Ascending aorta (tissue), 2 donors: Measurements from ENCODE around the gene TRANK1. TPM values are rescaled to one million over a fixed set of nuclear protein-coding genes. Genes with fewer than 3 reads are reported as not detected.
"Not testable (repeated sequence)": the region's sequence is repeated elsewhere in the genome, so short reads cannot be mapped to it uniquely, and the experiment has no call there.

Source experiments
- DNase-seq, 2 donors: peaks; one replicate each; pipeline ENCODE4 v3.0.0-alpha.2; 2019; ENCODE audit warnings: low spot score in 2 of 2
- H3K27ac ChIP-seq, 2 donors: fragments of 200-600 bp; sonication (generic); one replicate each; pipeline ENCODE4 v1.5.1; 2016 to 2017; ENCODE audit warnings: mild to moderate bottlenecking in 1 of 2
- H3K27me3 ChIP-seq: fragments of 200-600 bp; sonication (generic); one replicate; pipeline ENCODE4 v1.5.1; 2017
- H3K36me3 ChIP-seq, 2 donors: fragments of 200-600 bp; sonication (generic); one replicate each; pipeline ENCODE4 v1.5.1; 2016
- H3K4me1 ChIP-seq, 2 donors: fragments of 200-600 bp; sonication (generic); one replicate each; pipeline ENCODE4 v1.5.1; 2016 to 2017; ENCODE audit warnings: mild to moderate bottlenecking in 1 of 2
- H3K4me3 ChIP-seq, 2 donors: fragments of 200-600 bp; sonication (generic); one replicate each; pipeline ENCODE4 v1.5.1; 2016 to 2017; ENCODE audit warnings: mild to moderate bottlenecking in 1 of 2
- H3K9me3 ChIP-seq, 2 donors: fragments of 200-600 bp; sonication (generic); one replicate each; pipeline ENCODE4 v1.5.1; 2016
- intact Hi-C: fragments of 100-400 bp; cut with DNase I; formaldehyde crosslinking; loops from one replicate; pipeline ENCODE4 v1.15.1; 2023
- total RNA-seq: library from RNA; depleted of rRNA; stranded (reverse); fragments of >200 nt; gene quantifications from one replicate; pipeline ENCODE4 v1.1.0, GENCODE V29; 2016
- TF ChIP-seq, protein P1 (sequence below), 3 experiments: fragments of 200-600 bp in 2 of 3; fragments of 450-650 bp in 1 of 3; sonication (generic) in 2 of 3; IDR thresholded peaks; one replicate each; pipeline ENCODE4 v1.5.1; 2016 to 2019; ENCODE audit warnings: antibody characterized with exemption in 3 of 3, mild to moderate bottlenecking in 1 of 3, moderate library complexity in 1 of 3

The TRANK1 gene
- total RNA-seq, 1 donor from 2014 or later, result 14.8 TPM

DNA sequence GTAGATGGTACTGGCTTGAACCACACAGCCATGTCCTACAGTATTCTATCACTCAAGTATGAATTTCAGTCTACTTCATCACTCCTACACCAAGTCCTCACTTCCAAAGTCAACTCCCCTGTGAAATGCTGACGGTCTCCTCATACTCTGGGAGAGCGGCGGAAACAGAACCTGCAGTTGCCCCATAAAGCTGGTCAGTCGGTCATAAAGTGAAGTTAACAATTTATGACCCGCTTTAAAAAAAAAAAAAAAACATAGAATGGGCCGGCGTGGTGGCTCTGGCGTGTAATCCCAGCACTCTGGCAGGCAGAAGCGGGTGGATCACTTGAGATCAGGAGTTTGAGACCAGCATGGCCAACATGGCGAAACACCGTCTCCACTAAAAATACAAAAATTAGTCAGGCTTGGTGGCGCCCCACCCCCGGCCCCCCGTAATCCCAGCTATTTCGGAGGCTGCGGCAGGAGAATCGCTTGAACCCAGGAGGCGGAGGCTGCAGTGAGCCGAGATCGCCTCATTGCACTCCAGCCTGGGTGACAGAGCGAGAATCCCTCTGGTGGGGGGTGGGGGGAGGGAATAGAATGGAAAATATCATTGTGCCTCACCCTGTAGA lies 2.1 kb downstream of the TRANK1 start:
- Histone ChIP-seq H3K27ac (no peak overlapping the region), H3K27me3 (no peaks in the 10 kb centered on the region), H3K36me3 (no peaks in the 10 kb centered on the region), H3K9me3 (peaks cover 0 to 5% of the 10 kb centered on the region in 2 donors), H3K4me1 (peaks cover 4 to 16% of the 10 kb centered on the region in 2 donors), H3K4me3 (peak overlapping the region in 1 of 2 donors; percentile 86)
- intact Hi-C loops, result no loop called here
- no peak for DNase-seq
- TF ChIP-seq, protein P1, sequence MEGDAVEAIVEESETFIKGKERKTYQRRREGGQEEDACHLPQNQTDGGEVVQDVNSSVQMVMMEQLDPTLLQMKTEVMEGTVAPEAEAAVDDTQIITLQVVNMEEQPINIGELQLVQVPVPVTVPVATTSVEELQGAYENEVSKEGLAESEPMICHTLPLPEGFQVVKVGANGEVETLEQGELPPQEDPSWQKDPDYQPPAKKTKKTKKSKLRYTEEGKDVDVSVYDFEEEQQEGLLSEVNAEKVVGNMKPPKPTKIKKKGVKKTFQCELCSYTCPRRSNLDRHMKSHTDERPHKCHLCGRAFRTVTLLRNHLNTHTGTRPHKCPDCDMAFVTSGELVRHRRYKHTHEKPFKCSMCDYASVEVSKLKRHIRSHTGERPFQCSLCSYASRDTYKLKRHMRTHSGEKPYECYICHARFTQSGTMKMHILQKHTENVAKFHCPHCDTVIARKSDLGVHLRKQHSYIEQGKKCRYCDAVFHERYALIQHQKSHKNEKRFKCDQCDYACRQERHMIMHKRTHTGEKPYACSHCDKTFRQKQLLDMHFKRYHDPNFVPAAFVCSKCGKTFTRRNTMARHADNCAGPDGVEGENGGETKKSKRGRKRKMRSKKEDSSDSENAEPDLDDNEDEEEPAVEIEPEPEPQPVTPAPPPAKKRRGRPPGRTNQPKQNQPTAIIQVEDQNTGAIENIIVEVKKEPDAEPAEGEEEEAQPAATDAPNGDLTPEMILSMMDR (IDR thresholded peaks at IDR 0.05), result no peak

DNA sequence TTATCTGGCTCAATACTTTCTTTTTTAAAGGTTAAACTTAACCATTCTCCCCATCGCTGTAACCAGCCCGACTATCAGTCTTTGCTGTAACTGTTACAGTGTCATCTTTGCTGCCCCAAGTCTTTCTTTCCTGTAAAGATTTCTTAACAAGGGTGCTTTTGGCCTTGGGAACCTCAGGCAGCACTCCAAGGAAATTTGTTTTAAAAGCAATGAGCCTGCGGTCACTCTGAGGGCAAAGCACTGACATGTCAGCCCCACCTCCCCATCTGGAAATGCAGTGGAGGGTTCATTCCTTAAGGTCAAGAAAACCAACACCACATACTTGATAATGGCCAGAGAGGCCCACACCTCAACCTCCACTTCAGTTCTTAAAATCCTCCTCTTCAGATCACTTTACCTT lies 3.2 kb downstream of the TRANK1 start:
- peak overlapping the region; percentile 13 to 54 for H3K27ac ChIP-seq
- no peaks in the 10 kb centered on the region for H3K9me3 ChIP-seq
- DNase-seq, result no peak
- H3K27me3 ChIP-seq, result no peaks in the 10 kb centered on the region
- TF ChIP-seq, protein P1 (IDR thresholded peaks at IDR 0.05), result no peak
- H3K4me1 ChIP-seq, result peaks cover 4 to 16% of the 10 kb centered on the region in 2 donors
- intact Hi-C loops, result no loop called here
- H3K36me3 ChIP-seq, result no peaks in the 10 kb centered on the region
- H3K4me3 ChIP-seq, result no peak overlapping the region

DNA sequence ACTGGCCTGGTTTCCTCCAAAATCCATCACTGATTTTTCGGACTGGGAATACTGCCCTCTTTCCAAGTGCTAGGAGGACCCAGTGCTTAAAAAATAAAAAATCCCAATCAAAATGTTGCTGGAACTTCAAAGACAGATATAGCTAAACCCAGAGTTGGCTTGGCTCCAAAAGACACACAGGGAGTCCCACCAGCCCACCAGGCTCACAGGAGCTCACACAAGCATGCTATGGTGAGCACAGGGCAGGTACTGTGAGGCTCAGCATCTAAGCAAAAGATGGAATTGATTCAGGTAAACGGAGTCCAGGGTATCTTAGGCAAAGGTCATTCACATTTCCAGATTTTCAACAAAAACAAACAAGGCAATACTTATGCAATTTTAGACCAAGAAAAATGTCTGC lies 3.7 kb downstream of the TRANK1 start:
- intact Hi-C loops, result no loop called here
- Histone ChIP-seq H3K4me1 (peaks cover 4 to 16% of the 10 kb centered on the region in 2 donors), H3K36me3 (no peaks in the 10 kb centered on the region), H3K9me3 (no peaks in the 10 kb centered on the region), H3K27me3 (no peaks in the 10 kb centered on the region), H3K4me3 (no peak overlapping the region), H3K27ac (peak overlapping the region; percentile 13 to 54)
- TF ChIP-seq, protein P1 (IDR thresholded peaks at IDR 0.05), result no peak
- DNase-seq, result no peak

DNA sequence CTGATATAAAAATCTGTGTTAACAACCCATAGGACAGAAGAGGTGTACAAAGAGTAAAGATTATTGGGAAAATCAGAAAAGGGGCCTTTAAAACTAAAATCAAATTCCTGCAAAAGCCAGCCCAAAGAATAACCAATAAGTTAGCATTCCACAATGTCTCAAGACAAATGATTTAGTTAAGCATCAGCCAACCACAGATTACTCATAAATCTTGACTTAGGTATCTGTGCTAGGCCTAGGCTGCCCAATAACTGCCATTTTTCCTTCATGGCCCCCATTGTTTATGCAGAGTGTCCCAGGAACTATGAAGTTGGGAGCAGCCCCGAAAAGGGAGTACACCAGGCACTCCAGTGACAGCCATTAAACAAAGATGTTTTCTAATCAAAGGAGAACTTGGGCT lies 7.4 kb downstream of the TRANK1 start:
- intact Hi-C loops, result no loop called here
- peaks cover 0 to 16% of the 10 kb centered on the region in 2 donors for H3K4me1 ChIP-seq
- TF ChIP-seq, protein P1 (IDR thresholded peaks at IDR 0.05), result no peak
- H3K36me3 ChIP-seq, result no peaks in the 10 kb centered on the region
- no peak overlapping the region for H3K4me3 ChIP-seq
- no peaks in the 10 kb centered on the region for H3K27me3 ChIP-seq
- H3K9me3 ChIP-seq, result no peaks in the 10 kb centered on the region
- DNase-seq, result no peak
- H3K27ac ChIP-seq, result no peak overlapping the region

DNA sequence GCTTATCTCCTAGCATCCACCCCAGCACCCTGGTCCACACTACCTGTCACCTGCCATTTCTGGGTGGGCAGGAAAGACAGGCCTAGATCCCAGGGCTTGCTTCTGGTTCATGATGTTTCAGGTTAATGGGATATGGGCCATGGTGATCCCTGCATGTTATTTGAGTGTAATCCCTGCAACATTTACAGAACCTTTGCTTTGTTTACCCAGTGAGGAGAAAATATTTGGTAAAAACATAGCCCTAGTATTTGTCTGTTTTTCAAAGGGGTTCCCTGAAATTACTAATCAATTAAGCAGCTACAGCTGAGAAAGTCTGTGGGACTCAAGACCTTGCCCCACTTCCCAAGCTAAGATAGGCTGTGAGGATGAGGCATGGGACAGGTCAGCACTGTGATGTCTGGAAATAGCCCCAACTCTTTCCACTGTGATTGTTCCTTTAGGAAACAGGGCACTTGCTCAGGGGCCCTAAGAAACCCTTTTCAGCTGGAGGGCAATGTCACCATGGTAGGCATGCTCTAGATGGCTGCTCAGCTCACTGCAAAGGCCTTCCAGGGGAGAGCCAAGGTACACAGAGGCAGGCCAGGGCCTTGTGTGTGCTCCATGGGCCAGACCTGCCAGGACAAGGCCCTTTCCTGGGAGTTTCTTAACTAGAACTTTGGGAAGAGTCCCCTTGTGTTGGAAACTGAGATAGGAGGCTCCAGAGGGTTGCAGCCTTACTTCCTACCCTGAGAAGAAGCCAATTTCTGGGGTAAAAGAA lies 11.1 kb downstream of the TRANK1 start:
- no peak for DNase-seq
- Histone ChIP-seq H3K27ac (peak overlapping the region; percentile 13 to 44), H3K4me1 (peaks cover 0 to 7% of the 10 kb centered on the region in 2 donors), H3K9me3 (no peaks in the 10 kb centered on the region), H3K36me3 (no peaks in the 10 kb centered on the region), H3K4me3 (no peak overlapping the region), H3K27me3 (no peaks in the 10 kb centered on the region)
- intact Hi-C loops, result no loop called here
- TF ChIP-seq, protein P1 (IDR thresholded peaks at IDR 0.05), result no peak

DNA sequence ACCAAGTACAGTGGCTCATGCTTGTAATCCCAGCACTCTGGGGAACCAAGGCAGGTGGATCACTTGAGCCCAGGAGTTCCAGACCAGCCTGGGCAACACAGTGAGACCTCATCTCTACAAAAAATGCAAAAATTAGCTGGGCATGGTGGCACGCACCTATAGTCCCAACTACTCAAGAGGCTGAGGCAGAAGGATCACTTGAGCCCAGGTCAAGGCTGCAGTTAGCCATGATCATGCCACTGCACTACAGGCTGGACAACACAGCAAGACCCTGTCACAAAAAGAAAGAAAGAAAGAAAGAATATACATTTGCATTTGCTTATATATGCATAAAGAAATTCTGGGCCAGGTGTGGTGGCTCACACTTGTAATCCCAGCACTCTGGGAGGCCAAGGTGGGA lies 13.4 kb downstream of the TRANK1 start:
- H3K27ac ChIP-seq, intact Hi-C loops: not testable (repeated sequence)

More for the DNA sequence above, 13.4 kb downstream of the TRANK1 start:
- not testable (repeated sequence) for H3K4me3 ChIP-seq, H3K27me3 ChIP-seq, DNase-seq, H3K4me1 ChIP-seq, H3K36me3 ChIP-seq, H3K9me3 ChIP-seq
